ENCODE data around the gene GPR153. TPM values are rescaled to one million over a fixed set of nuclear protein-coding genes. Genes with fewer than 3 reads are reported as not detected.

GPR153 gene
- total and polyA plus RNA-seq, 12 donors: 1.8 to 8.5 (median 3.6) TPM

GRCh38 chr1:6288665-6289064, 27.8 kb upstream of the GPR153 start:
- Histone ChIP-seq H3K27ac (peak overlapping the region in 1 of 10 donors; percentile 46), H3K9me3 (no peaks in the 10 kb centered on the region), H3K27me3 (no peaks in the 10 kb centered on the region), H3K36me3 (peaks cover 0 to 2% (median 0%) of the 10 kb centered on the region in 9 donors), H3K4me1 (peaks cover 0 to 35% (median 10%) of the 10 kb centered on the region in 9 donors), H3K4me3 (no peak overlapping the region)
- DNase-seq (no peak), ATAC-seq (no peak)
- no peak for TF ChIP-seq CTCF (IDR thresholded peaks at IDR 0.05)
- 77 to 80% methylated on average over 10 of the region's 10 CpGs for WGBS, 2 donors
- intact Hi-C loops (cut with DNase I): no loop called here

- TF ChIP-seq CTCF (IDR thresholded peaks at IDR 0.05): no peak
- no peak for DNase-seq
- no peak for ATAC-seq
- WGBS, 2 donors: 92 to 93% methylated on average over 14 of the region's 14 CpGs
- no peaks in the 10 kb centered on the region for H3K36me3 ChIP-seq
- peak overlapping the region in 4 of 10 donors; percentile 22 to 46 (median 38) for H3K27ac ChIP-seq
- intact Hi-C loops (cut with DNase I): no loop called here
- H3K4me1 ChIP-seq: peaks cover 0 to 35% (median 10%) of the 10 kb centered on the region in 9 donors
- H3K9me3 ChIP-seq: no peaks in the 10 kb centered on the region
- H3K4me3 ChIP-seq: no peak overlapping the region
- H3K27me3 ChIP-seq: no peaks in the 10 kb centered on the region
Measured at GRCh38 chr1:6288026-6288425, 27.1 kb upstream of the GPR153 start.

GRCh38 chr1:6287431-6287886, 26.6 kb upstream of the GPR153 start:
- TF ChIP-seq CTCF (IDR thresholded peaks at IDR 0.05): no peak
- Histone ChIP-seq H3K27me3 (no peaks in the 10 kb centered on the region), H3K27ac (peak overlapping the region in 4 of 10 donors; percentile 22 to 46 (median 38)), H3K36me3 (no peaks in the 10 kb centered on the region), H3K4me3 (no peak overlapping the region), H3K9me3 (no peaks in the 10 kb centered on the region), H3K4me1 (peaks cover 0 to 35% (median 10%) of the 10 kb centered on the region in 9 donors)
- intact Hi-C loops (cut with DNase I): no loop called here
- no peak for DNase-seq
- WGBS, 2 donors: 81 to 91% methylated on average over 10 of the region's 10 CpGs
- ATAC-seq: peak in 1 of 8 donors; percentile 39

- no peak for TF ChIP-seq CTCF (IDR thresholded peaks at IDR 0.05)
- H3K9me3 ChIP-seq: no peaks in the 10 kb centered on the region
- 86 to 91% methylated on average over 13 of the region's 13 CpGs for WGBS, 2 donors
- intact Hi-C loops (cut with DNase I): no loop called here
- H3K4me1 ChIP-seq: peaks cover 0 to 31% (median 10%) of the 10 kb centered on the region in 9 donors
- no peaks in the 10 kb centered on the region for H3K27me3 ChIP-seq
- DNase-seq (no peak), ATAC-seq (no peak)
- H3K4me3 ChIP-seq: no peak overlapping the region
- no peak overlapping the region for H3K27ac ChIP-seq
- no peaks in the 10 kb centered on the region for H3K36me3 ChIP-seq
Measured at GRCh38 chr1:6287029-6287428, 26.1 kb upstream of the GPR153 start.
